ENCODE measurements around the gene PMEPA1.

GRCh38 chr20:57708694-57709673 lies 831 bp downstream of the PMEPA1 start:
- TF ChIP-seq CTCF (conservative IDR thresholded peaks at IDR 0.05; ENCODE audit: low read depth in 2 of 2) (no peak), CREB1 (CRISPR knock-in tag; IDR thresholded peaks at IDR 0.05; ENCODE audit: low read depth) (no peak), EZH2 (IDR thresholded peaks at IDR 0.05; ENCODE audit: low read depth, unreplicated experiment) (no peak), POLR2AphosphoS5 (IDR thresholded peaks at IDR 0.05; ENCODE audit: low read depth) (no peak), ETS1 (IDR thresholded peaks at IDR 0.05) (no peak), EZH2phosphoT487 (IDR thresholded peaks at IDR 0.05; ENCODE audit: unreplicated experiment) (no peak), REST (IDR thresholded peaks at IDR 0.05; ENCODE audit: unreplicated experiment) (no peak), NANOG (IDR thresholded peaks at IDR 0.05; ENCODE audit: borderline replicate concordance) (no peak), ZNF114 (CRISPR knock-in tag; IDR thresholded peaks at IDR 0.05) (no peak), ZNF331 (CRISPR knock-in tag; IDR thresholded peaks at IDR 0.05; ENCODE audit: low read depth) (no peak), ZNF462 (CRISPR knock-in tag; IDR thresholded peaks at IDR 0.05) (no peak), STAT1 (IDR thresholded peaks at IDR 0.05; ENCODE audit: unreplicated experiment) (no peak), JUNB (IDR thresholded peaks at IDR 0.05; ENCODE audit: unreplicated experiment) (no peak)

All from GM23338 (cell line).